MM.1S (cell line): Measurements from ENCODE around the gene LDLRAD4.

ENCODE experiments used
- DNase-seq: peaks from one replicate; pipeline ENCODE4 v3.0.0-alpha.2; 2015
- H2AFZ ChIP-seq: fragments of 300-600 bp; sonication (generic); 2 replicates; pipeline ENCODE4 v1.6.0; 2016; ENCODE audit warnings: antibody characterized with exemption, low read length
- H3F3A ChIP-seq: fragments of 300-600 bp; sonication (generic); 2 replicates; pipeline ENCODE4 v1.6.1; 2016; ENCODE audit warnings: mild to moderate bottlenecking, antibody characterized with exemption, low read length, moderate library complexity, mixed read lengths; ENCODE audit not compliant: insufficient read depth
- H3K27ac ChIP-seq: fragments of 300-600 bp; sonication (generic); 2 replicates; pipeline ENCODE4 v1.5.1; 2016; ENCODE audit warnings: mild to moderate bottlenecking, low read length
- H3K27me3 ChIP-seq: fragments of 300-600 bp; sonication (generic); replicated peaks from 2 replicates; pipeline ENCODE4 v1.6.0; 2016; ENCODE audit warnings: low read length; ENCODE audit not compliant: insufficient read depth
- H3K36me3 ChIP-seq: fragments of 300-600 bp; sonication (generic); replicated peaks from 2 replicates; pipeline ENCODE4 v1.6.1; 2016; ENCODE audit warnings: mild to moderate bottlenecking, low read length, mixed read lengths; ENCODE audit not compliant: insufficient read depth
- H3K4me1 ChIP-seq: fragments of 300-600 bp; sonication (generic); 2 replicates; pipeline ENCODE4 v1.6.1; 2016; ENCODE audit warnings: low read length, mixed read lengths
- H3K4me2 ChIP-seq: fragments of 300-600 bp; sonication (generic); 2 replicates; pipeline ENCODE4 v1.6.0; 2016; ENCODE audit warnings: low read depth, low read length
- H3K4me3 ChIP-seq: fragments of 300-600 bp; sonication (generic); 2 replicates; pipeline ENCODE4 v1.5.1; 2016; ENCODE audit warnings: low read length, mixed read lengths
- H3K79me2 ChIP-seq: fragments of 300-600 bp; sonication (generic); 2 replicates; pipeline ENCODE4 v1.6.1; 2016; ENCODE audit warnings: mixed run types, low read length, mixed read lengths
- H3K9ac ChIP-seq: fragments of 300-600 bp; sonication (generic); 2 replicates; pipeline ENCODE4 v1.6.1; 2016; ENCODE audit warnings: low read length, mixed read lengths
- H3K9me2 ChIP-seq: fragments of 300-600 bp; sonication (generic); replicated peaks from 2 replicates; pipeline ENCODE4 v1.6.1; 2016; ENCODE audit warnings: mild to moderate bottlenecking, low read length, mixed read lengths; ENCODE audit not compliant: insufficient read depth
- H3K9me3 ChIP-seq: fragments of 300-600 bp; sonication (generic); replicated peaks from 2 replicates; pipeline ENCODE4 v1.6.1; 2016; ENCODE audit warnings: mild to moderate bottlenecking, low read length, mixed read lengths; ENCODE audit not compliant: insufficient read depth
- H4K20me1 ChIP-seq: fragments of 300-600 bp; sonication (generic); 2 replicates; pipeline ENCODE4 v1.6.1; 2016; ENCODE audit warnings: mild to moderate bottlenecking, low read length, moderate library complexity, mixed read lengths; ENCODE audit not compliant: insufficient read depth
- CTCF ChIP-seq: fragments of 300-600 bp; sonication (generic); IDR thresholded peaks from 2 replicates; pipeline ENCODE4 v1.5.1; 2016; ENCODE audit warnings: antibody characterized with exemption, low read length, mixed read lengths
- EZH2 ChIP-seq: fragments of 300-600 bp; sonication (generic); optimal IDR thresholded peaks from 2 replicates; pipeline ENCODE3; 2017; ENCODE audit warnings: low read depth, mild to moderate bottlenecking, antibody characterized with exemption, low read length, mixed read lengths
- EZH2phosphoT487 ChIP-seq: fragments of 300-600 bp; sonication (generic); IDR thresholded peaks from 2 replicates; pipeline ENCODE4 v1.6.1; 2018; ENCODE audit warnings: antibody characterized with exemption, low read length

LDLRAD4 gene

DNA sequence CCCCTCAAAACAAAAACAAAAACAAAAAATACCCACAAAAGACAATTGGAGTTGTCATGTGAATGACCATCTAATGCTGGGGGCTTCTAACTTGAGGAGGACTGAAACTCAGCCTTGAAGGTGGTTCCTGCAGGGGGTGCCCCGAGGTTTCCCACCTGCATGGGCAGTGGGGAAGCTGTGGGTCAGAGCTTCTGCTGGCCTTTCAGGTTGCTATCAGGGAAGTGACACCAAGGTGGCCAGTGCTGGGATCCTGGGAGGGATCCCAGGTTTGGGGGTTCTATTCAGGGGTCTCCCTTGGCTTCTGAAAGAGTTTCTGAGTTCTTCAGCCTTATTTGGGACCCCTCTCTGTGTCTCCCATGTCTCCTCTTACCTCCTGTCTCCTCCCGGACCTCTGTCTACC is 62.8 kb downstream of the LDLRAD4 start:
- TF ChIP-seq CTCF, result no peak
- no peak for TF ChIP-seq EZH2phosphoT487
- no peak for TF ChIP-seq EZH2
- no peak overlapping the region for H3K4me3 ChIP-seq

GRCh38 chr18:13283746-13284145 is 65.2 kb downstream of the LDLRAD4 start:
- Histone ChIP-seq H3K27ac (no peak overlapping the region), H3K9me3 (no peaks in the 10 kb centered on the region), H3K4me3 (no peak overlapping the region), H3K79me2 (no peaks in the 10 kb centered on the region), H3K27me3 (no peaks in the 10 kb centered on the region), H3K9ac (no peak overlapping the region), H3F3A (no peaks in the 10 kb centered on the region), H4K20me1 (no peaks in the 10 kb centered on the region), H2AFZ (no peak overlapping the region), H3K4me1 (no peaks in the 10 kb centered on the region), H3K9me2 (no peaks in the 10 kb centered on the region), H3K4me2 (no peak overlapping the region), H3K36me3 (no peaks in the 10 kb centered on the region)
- TF ChIP-seq CTCF, result no peak
- no peak for TF ChIP-seq EZH2
- no peak for TF ChIP-seq EZH2phosphoT487
- no peak for DNase-seq

More for the DNA sequence above, 62.8 kb downstream of the LDLRAD4 start:
- Histone ChIP-seq H3K9ac (no peak overlapping the region), H4K20me1 (no peaks in the 10 kb centered on the region), H2AFZ (no peak overlapping the region), H3K9me2 (no peaks in the 10 kb centered on the region), H3K27me3 (no peaks in the 10 kb centered on the region), H3K4me2 (no peak overlapping the region), H3F3A (no peaks in the 10 kb centered on the region), H3K79me2 (no peaks in the 10 kb centered on the region), H3K4me1 (no peaks in the 10 kb centered on the region), H3K9me3 (no peaks in the 10 kb centered on the region), H3K36me3 (no peaks in the 10 kb centered on the region), H3K27ac (no peak overlapping the region)
- DNase-seq, result no peak

DNA sequence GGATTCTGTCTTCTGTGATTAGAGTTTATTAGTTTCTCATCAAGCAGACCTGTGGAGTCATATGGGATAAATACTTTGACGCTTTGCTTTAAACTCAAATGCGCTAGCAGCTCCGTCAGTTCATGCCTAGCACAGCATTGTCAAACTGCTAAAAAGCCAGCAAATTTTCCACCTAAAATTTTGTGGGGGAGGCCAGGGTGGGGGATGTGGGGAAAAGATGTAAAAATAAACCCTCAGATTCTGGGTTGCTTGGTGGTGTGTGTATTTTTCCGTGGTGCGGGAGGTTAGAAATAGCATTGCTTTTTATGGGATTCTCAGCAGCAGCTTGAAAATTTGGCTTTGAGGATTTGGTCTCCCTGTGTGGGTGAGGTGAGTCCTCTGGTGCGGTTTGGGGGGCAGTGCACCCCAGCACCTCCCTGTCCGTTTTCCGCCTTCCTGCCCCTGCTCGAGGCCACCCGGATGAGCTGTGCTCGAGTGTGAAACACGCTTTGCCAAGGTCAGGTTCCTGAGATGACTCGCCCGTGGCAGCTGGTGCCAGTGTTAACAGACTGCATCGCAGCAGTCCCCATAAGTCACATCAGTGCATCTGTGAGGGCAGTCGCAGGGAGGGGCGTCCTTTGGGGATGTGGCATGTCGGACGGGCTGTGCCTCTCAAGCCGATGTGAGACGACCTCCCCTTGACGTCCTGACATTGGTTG is 65.9 kb downstream of the LDLRAD4 start:
- Histone ChIP-seq H3K27me3 (no peaks in the 10 kb centered on the region), H3K36me3 (no peaks in the 10 kb centered on the region), H3K9me3 (no peaks in the 10 kb centered on the region), H2AFZ (no peak overlapping the region), H3F3A (no peaks in the 10 kb centered on the region), H3K4me3 (no peak overlapping the region), H4K20me1 (no peaks in the 10 kb centered on the region), H3K4me1 (no peaks in the 10 kb centered on the region), H3K79me2 (no peaks in the 10 kb centered on the region), H3K9ac (no peak overlapping the region), H3K27ac (no peak overlapping the region), H3K4me2 (no peak overlapping the region), H3K9me2 (no peaks in the 10 kb centered on the region)
- no peak for DNase-seq
- TF ChIP-seq EZH2phosphoT487 (no peak), EZH2 (no peak), CTCF (no peak)
